SK-N-MC (cell line): ENCODE results near the gene ADCY7.

Source experiments
- EZH2 ChIP-seq: fragments of 200-600 bp; sonication (generic); IDR thresholded peaks from one replicate; pipeline ENCODE4 v1.6.1; 2017; ENCODE audit warnings: antibody characterized with exemption
- POLR2AphosphoS5 ChIP-seq: IDR thresholded peaks from 2 replicates; pipeline ENCODE4 v1.6.1; 2012; ENCODE audit warnings: mild to moderate bottlenecking, low read depth, low read length, borderline replicate concordance

GRCh38 chr16:50275428-50276325 lies 9.3 kb downstream of the ADCY7 start:
- TF ChIP-seq EZH2 (no peak), POLR2AphosphoS5 (no peak)
